Measurements from ENCODE around the gene ZXDB.

The ZXDB gene

GRCh38 chrX:57583477-57583876, 8.3 kb upstream of the ZXDB start:
- Histone ChIP-seq H3K27ac (ENCODE audit: low read length, poor library complexity, severe bottlenecking) (no peak overlapping the region), H3K79me1 (replicated peaks; ENCODE audit: low read length, poor library complexity, severe bottlenecking) (no peaks in the 10 kb centered on the region)

DNA sequence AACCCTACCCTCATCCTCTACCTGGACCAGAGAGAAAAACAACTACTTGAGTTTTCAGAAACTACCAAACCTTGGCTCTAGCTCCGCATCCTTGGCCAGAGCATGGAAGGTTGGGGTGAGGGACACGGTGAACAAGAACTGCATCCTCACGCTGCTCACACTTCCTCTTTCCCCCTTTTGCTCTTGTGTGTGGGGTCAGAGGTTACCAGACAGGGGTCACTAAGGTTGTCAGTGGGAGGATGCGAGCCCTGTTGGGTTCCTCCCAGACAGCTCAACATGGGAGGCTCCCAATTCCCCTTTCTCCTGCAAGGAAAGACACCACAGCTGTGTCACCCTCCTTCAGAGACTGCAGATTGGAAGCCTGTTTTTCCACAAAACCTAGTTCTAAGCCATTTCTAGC, 5.5 kb upstream of the ZXDB start:
- H3K9me3 ChIP-seq (ENCODE audit: control insufficient read depth, low read length), result no peaks in the 10 kb centered on the region
- H3K27me3 ChIP-seq (ENCODE audit: control insufficient read depth in 1 of 2, insufficient read depth in 1 of 2, low read length in 2 of 2), result peaks cover 0 to 3% of the 10 kb centered on the region in 2 experiments
- H4K91ac ChIP-seq (ENCODE audit: low read length), result no peak overlapping the region
- no peak for DNase-seq
- no peak overlapping the region for H3K18ac ChIP-seq (ENCODE audit: low read depth in 1 of 2, low read length in 2 of 2)
- H4K8ac ChIP-seq (ENCODE audit: low read length), result no peak overlapping the region
- WGBS, result 100% methylated on average over 2 of the region's 4 CpGs
- H2AK5ac ChIP-seq (ENCODE audit: low read length, severe bottlenecking), result no peak overlapping the region
- H2AFZ ChIP-seq (ENCODE audit: low read depth, low read length), result no peak overlapping the region
- no peaks in the 10 kb centered on the region for H3K4me1 ChIP-seq (ENCODE audit: control insufficient read depth, insufficient read depth, low read depth, low read length)
- no peak overlapping the region for H3K23ac ChIP-seq (ENCODE audit: low read length in 2 of 2)
- no peak overlapping the region for H3K9ac ChIP-seq (ENCODE audit: low read length)
- H2BK15ac ChIP-seq (ENCODE audit: low read depth, poor library complexity, severe bottlenecking), result no peak overlapping the region
- no peak overlapping the region for H3K4me2 ChIP-seq (ENCODE audit: low read length, poor library complexity, severe bottlenecking)
- no peak overlapping the region for H2BK5ac ChIP-seq (ENCODE audit: low read depth, low read length, poor library complexity, severe bottlenecking)
- H3K27ac ChIP-seq (ENCODE audit: low read length, poor library complexity, severe bottlenecking), result no peak overlapping the region
- H2BK120ac ChIP-seq (ENCODE audit: low read depth, low read length), result no peak overlapping the region
- no peak overlapping the region for H2BK12ac ChIP-seq (ENCODE audit: low read length in 2 of 2)
- no peak overlapping the region for H3K4me3 ChIP-seq (ENCODE audit: insufficient read depth in 1 of 2, low read depth in 1 of 2, low read length in 2 of 2)
- no peaks in the 10 kb centered on the region for H3K79me1 ChIP-seq (replicated peaks; ENCODE audit: low read length, poor library complexity, severe bottlenecking)
- H3K4ac ChIP-seq (ENCODE audit: low read depth in 1 of 2, low read length in 2 of 2), result no peak overlapping the region
- no peak overlapping the region for H3K14ac ChIP-seq (ENCODE audit: low read length in 2 of 2)
- no peaks in the 10 kb centered on the region for H3K36me3 ChIP-seq (ENCODE audit: control insufficient read depth in 1 of 2, insufficient read depth in 2 of 2, low read depth in 1 of 2, low read length in 2 of 2)

More at GRCh38 chrX:57583477-57583876, 8.3 kb upstream of the ZXDB start:
- Histone ChIP-seq H4K91ac (ENCODE audit: low read length) (no peak overlapping the region), H2AK5ac (ENCODE audit: low read length, severe bottlenecking) (no peak overlapping the region), H3K4me3 (ENCODE audit: insufficient read depth in 1 of 2, low read depth in 1 of 2, low read length in 2 of 2) (no peak overlapping the region), H2BK15ac (ENCODE audit: low read depth, poor library complexity, severe bottlenecking) (no peak overlapping the region), H3K9ac (ENCODE audit: low read length) (no peak overlapping the region), H3K4ac (ENCODE audit: low read depth in 1 of 2, low read length in 2 of 2) (no peak overlapping the region), H3K4me2 (ENCODE audit: low read length, poor library complexity, severe bottlenecking) (no peak overlapping the region), H3K4me1 (ENCODE audit: control insufficient read depth, insufficient read depth, low read depth, low read length) (no peaks in the 10 kb centered on the region), H3K27me3 (ENCODE audit: control insufficient read depth in 1 of 2, insufficient read depth in 1 of 2, low read length in 2 of 2) (peaks cover 0 to 12% of the 10 kb centered on the region in 2 experiments), H2BK120ac (ENCODE audit: low read depth, low read length) (no peak overlapping the region), H2BK12ac (ENCODE audit: low read length in 2 of 2) (no peak overlapping the region), H2BK5ac (ENCODE audit: low read depth, low read length, poor library complexity, severe bottlenecking) (no peak overlapping the region), H3K36me3 (ENCODE audit: control insufficient read depth in 1 of 2, insufficient read depth in 2 of 2, low read depth in 1 of 2, low read length in 2 of 2) (no peaks in the 10 kb centered on the region), H3K14ac (ENCODE audit: low read length in 2 of 2) (no peak overlapping the region), H2AFZ (ENCODE audit: low read depth, low read length) (no peak overlapping the region), H4K8ac (ENCODE audit: low read length) (no peak overlapping the region), H3K23ac (ENCODE audit: low read length in 2 of 2) (no peak overlapping the region), H3K18ac (ENCODE audit: low read depth in 1 of 2, low read length in 2 of 2) (no peak overlapping the region), H3K9me3 (ENCODE audit: control insufficient read depth, low read length) (no peaks in the 10 kb centered on the region)
- WGBS, result 67% methylated on average over 2 of the region's 5 CpGs
- no peak for DNase-seq

DNA sequence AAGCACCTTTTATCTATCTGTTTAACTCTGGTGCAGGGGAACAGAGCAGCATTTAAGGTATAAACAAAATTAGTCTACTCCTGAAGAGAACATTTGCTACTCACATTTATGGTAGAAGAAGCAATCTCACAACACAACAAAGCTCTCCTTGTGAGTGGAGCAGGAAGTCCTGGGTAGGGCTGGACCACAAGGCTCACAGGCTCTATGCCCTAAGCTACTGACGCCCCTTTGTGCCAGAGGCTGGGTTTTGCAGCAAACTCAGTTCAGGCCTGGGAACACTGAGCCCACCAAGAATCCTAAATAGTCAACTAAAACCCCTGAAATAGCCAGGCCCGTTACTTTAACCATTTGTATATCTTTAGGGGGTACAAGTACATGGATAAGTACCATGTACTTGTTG, 4.7 kb upstream of the ZXDB start:
- H2BK120ac ChIP-seq (ENCODE audit: low read depth, low read length), result no peak overlapping the region
- no peaks in the 10 kb centered on the region for H3K36me3 ChIP-seq (ENCODE audit: control insufficient read depth in 1 of 2, insufficient read depth in 2 of 2, low read depth in 1 of 2, low read length in 2 of 2)
- H3K9ac ChIP-seq (ENCODE audit: low read length), result no peak overlapping the region
- H3K14ac ChIP-seq (ENCODE audit: low read length in 2 of 2), result no peak overlapping the region
- no peak overlapping the region for H3K4me3 ChIP-seq (ENCODE audit: insufficient read depth in 1 of 2, low read depth in 1 of 2, low read length in 2 of 2)
- H3K4ac ChIP-seq (ENCODE audit: low read depth in 1 of 2, low read length in 2 of 2), result no peak overlapping the region
- no peak overlapping the region for H4K8ac ChIP-seq (ENCODE audit: low read length)
- H2AFZ ChIP-seq (ENCODE audit: low read depth, low read length), result no peak overlapping the region
- no peak overlapping the region for H2BK15ac ChIP-seq (ENCODE audit: low read depth, poor library complexity, severe bottlenecking)
- no peak overlapping the region for H3K27ac ChIP-seq (ENCODE audit: low read length, poor library complexity, severe bottlenecking)
- no CpG with 5 or more reads among the region's 2 CpGs for WGBS
- no peaks in the 10 kb centered on the region for H3K9me3 ChIP-seq (ENCODE audit: control insufficient read depth, low read length)
- no peak overlapping the region for H3K18ac ChIP-seq (ENCODE audit: low read depth in 1 of 2, low read length in 2 of 2)
- no peaks in the 10 kb centered on the region for H3K79me1 ChIP-seq (replicated peaks; ENCODE audit: low read length, poor library complexity, severe bottlenecking)
- H2BK5ac ChIP-seq (ENCODE audit: low read depth, low read length, poor library complexity, severe bottlenecking), result no peak overlapping the region
- no peak overlapping the region for H4K91ac ChIP-seq (ENCODE audit: low read length)
- DNase-seq, result no peak
- H2AK5ac ChIP-seq (ENCODE audit: low read length, severe bottlenecking), result no peak overlapping the region
- H3K4me1 ChIP-seq (ENCODE audit: control insufficient read depth, insufficient read depth, low read depth, low read length), result no peaks in the 10 kb centered on the region
- peaks cover 0 to 3% of the 10 kb centered on the region in 2 experiments for H3K27me3 ChIP-seq (ENCODE audit: control insufficient read depth in 1 of 2, insufficient read depth in 1 of 2, low read length in 2 of 2)
- no peak overlapping the region for H2BK12ac ChIP-seq (ENCODE audit: low read length in 2 of 2)
- no peak overlapping the region for H3K23ac ChIP-seq (ENCODE audit: low read length in 2 of 2)
- no peak overlapping the region for H3K4me2 ChIP-seq (ENCODE audit: low read length, poor library complexity, severe bottlenecking)

- no peak for DNase-seq
- no peaks in the 10 kb centered on the region for H3K36me3 ChIP-seq (ENCODE audit: control insufficient read depth in 1 of 2, insufficient read depth in 2 of 2, low read depth in 1 of 2, low read length in 2 of 2)
- H2BK12ac ChIP-seq (ENCODE audit: low read length in 2 of 2), result no peak overlapping the region
- no peaks in the 10 kb centered on the region for H3K4me1 ChIP-seq (ENCODE audit: control insufficient read depth, insufficient read depth, low read depth, low read length)
- H3K79me1 ChIP-seq (replicated peaks; ENCODE audit: low read length, poor library complexity, severe bottlenecking), result no peaks in the 10 kb centered on the region
- H2AFZ ChIP-seq (ENCODE audit: low read depth, low read length), result no peak overlapping the region
- WGBS, result 82% methylated on average over 1 of the region's 2 CpGs
- H3K27ac ChIP-seq (ENCODE audit: low read length, poor library complexity, severe bottlenecking), result no peak overlapping the region
- H3K4me2 ChIP-seq (ENCODE audit: low read length, poor library complexity, severe bottlenecking), result no peak overlapping the region
- no peak overlapping the region for H3K18ac ChIP-seq (ENCODE audit: low read depth in 1 of 2, low read length in 2 of 2)
- H4K8ac ChIP-seq (ENCODE audit: low read length), result no peak overlapping the region
- H3K23ac ChIP-seq (ENCODE audit: low read length in 2 of 2), result no peak overlapping the region
- H3K4ac ChIP-seq (ENCODE audit: low read depth in 1 of 2, low read length in 2 of 2), result no peak overlapping the region
- H3K9me3 ChIP-seq (ENCODE audit: control insufficient read depth, low read length), result no peaks in the 10 kb centered on the region
- no peak overlapping the region for H2AK5ac ChIP-seq (ENCODE audit: low read length, severe bottlenecking)
- no peak overlapping the region for H4K91ac ChIP-seq (ENCODE audit: low read length)
- H3K27me3 ChIP-seq (ENCODE audit: control insufficient read depth in 1 of 2, insufficient read depth in 1 of 2, low read length in 2 of 2), result peaks cover 0 to 3% of the 10 kb centered on the region in 2 experiments
- H2BK15ac ChIP-seq (ENCODE audit: low read depth, poor library complexity, severe bottlenecking), result no peak overlapping the region
- no peak overlapping the region for H2BK5ac ChIP-seq (ENCODE audit: low read depth, low read length, poor library complexity, severe bottlenecking)
- no peak overlapping the region for H2BK120ac ChIP-seq (ENCODE audit: low read depth, low read length)
- no peak overlapping the region for H3K14ac ChIP-seq (ENCODE audit: low read length in 2 of 2)
- H3K9ac ChIP-seq (ENCODE audit: low read length), result no peak overlapping the region
- no peak overlapping the region for H3K4me3 ChIP-seq (ENCODE audit: insufficient read depth in 1 of 2, low read depth in 1 of 2, low read length in 2 of 2)
Observed at GRCh38 chrX:57587607-57588006, 4.2 kb upstream of the ZXDB start.

All from mesenchymal stem cell (in vitro differentiated cells and primary cell).